ENCODE measurements around the gene PRL. TPM values are rescaled to one million over a fixed set of nuclear protein-coding genes. Genes with fewer than 3 reads are reported as not detected.

Gene PRL
- total RNA-seq, 1 experiment from 2014 or later: not detected

DNA sequence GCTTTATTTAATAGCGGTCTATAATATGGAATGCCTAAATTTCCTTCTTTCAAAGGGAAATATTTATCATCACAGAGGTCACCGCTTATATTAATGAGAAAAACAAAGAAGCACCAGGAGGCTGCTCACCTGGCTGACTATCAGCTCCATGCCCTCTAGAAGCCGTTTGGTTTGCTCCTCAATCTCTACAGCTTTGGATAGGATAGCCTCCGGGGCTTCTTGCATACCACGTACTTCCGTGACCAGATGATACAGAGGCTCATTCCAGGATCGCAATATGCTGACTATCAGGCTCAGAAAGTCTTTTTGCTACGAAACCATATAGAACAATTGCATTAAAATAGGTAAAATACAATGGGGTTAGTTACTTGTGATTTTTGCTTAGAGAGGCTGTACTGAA is 6.8 kb downstream of the PRL start:
- TF ChIP-seq, protein P1, sequence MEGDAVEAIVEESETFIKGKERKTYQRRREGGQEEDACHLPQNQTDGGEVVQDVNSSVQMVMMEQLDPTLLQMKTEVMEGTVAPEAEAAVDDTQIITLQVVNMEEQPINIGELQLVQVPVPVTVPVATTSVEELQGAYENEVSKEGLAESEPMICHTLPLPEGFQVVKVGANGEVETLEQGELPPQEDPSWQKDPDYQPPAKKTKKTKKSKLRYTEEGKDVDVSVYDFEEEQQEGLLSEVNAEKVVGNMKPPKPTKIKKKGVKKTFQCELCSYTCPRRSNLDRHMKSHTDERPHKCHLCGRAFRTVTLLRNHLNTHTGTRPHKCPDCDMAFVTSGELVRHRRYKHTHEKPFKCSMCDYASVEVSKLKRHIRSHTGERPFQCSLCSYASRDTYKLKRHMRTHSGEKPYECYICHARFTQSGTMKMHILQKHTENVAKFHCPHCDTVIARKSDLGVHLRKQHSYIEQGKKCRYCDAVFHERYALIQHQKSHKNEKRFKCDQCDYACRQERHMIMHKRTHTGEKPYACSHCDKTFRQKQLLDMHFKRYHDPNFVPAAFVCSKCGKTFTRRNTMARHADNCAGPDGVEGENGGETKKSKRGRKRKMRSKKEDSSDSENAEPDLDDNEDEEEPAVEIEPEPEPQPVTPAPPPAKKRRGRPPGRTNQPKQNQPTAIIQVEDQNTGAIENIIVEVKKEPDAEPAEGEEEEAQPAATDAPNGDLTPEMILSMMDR (IDR thresholded peaks at IDR 0.05; ENCODE audit: insufficient read depth in 1 of 2, low read depth in 1 of 2, low read length in 1 of 2, severe bottlenecking in 1 of 2, unreplicated experiment in 1 of 2): no peak
- no peaks in the 10 kb centered on the region for H3K4me1 ChIP-seq
- no peak for DNase-seq
- no peaks in the 10 kb centered on the region for H3K27me3 ChIP-seq (replicated peaks; ENCODE audit: control insufficient read depth, insufficient read depth, low read length)
- no TSS peak for BruUV-seq (replicated peaks)
- H3K4me3 ChIP-seq (ENCODE audit: low read depth, low read length): no peak overlapping the region
- Mint-ChIP-seq H3K4me3 (ENCODE audit: unreplicated experiment) (no peak overlapping the region), H3K9me3 (ENCODE audit: unreplicated experiment) (peaks cover 8% of the 10 kb centered on the region), H3K36me3 (ENCODE audit: insufficient read depth, unreplicated experiment) (no peaks in the 10 kb centered on the region), H3K27ac (ENCODE audit: unreplicated experiment) (no peak overlapping the region), H3K4me1 (ENCODE audit: low read depth, unreplicated experiment) (no peaks in the 10 kb centered on the region), H3K27me3 (ENCODE audit: insufficient read depth, unreplicated experiment) (peaks cover 5% of the 10 kb centered on the region)
- ChIA-PET CTCF (no interaction called here), POLR2A (no interaction called here)
- intact Hi-C loops (cut with micrococcal nuclease; ENCODE audit: unreplicated experiment): no loop called here
- H3K9me3 ChIP-seq: no peaks in the 10 kb centered on the region
- no peaks in the 10 kb centered on the region for H3K36me3 ChIP-seq (ENCODE audit: control insufficient read depth, insufficient read depth, low read length)

DNA sequence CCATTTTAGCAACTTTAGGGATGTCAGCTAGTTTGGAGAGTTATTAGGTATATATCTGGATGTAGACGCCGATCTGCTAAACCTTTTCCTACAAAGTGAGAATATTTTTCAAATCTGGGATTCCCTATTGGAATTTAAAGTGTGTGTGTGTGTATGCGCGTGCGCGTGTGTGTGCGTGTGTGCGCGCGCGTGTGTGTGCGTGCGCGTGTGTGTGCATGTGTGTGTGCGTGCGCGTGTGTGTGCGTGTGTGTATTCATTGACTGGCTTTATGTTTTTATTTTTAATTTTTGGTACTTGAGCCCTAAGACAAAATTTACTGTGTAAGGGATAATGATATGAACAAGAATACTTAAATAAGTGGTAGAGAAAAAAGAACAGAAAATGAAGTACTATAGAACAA is 8.1 kb downstream of the PRL start:
- H3K9me3 ChIP-seq: no peaks in the 10 kb centered on the region
- intact Hi-C loops (cut with micrococcal nuclease; ENCODE audit: unreplicated experiment): no loop called here

GRCh38 chr6:22284666-22285065 is 12.2 kb downstream of the PRL start:
- H3K9me3 Mint-ChIP-seq (ENCODE audit: unreplicated experiment): no peaks in the 10 kb centered on the region
- Histone ChIP-seq H3K27me3 (replicated peaks; ENCODE audit: control insufficient read depth, insufficient read depth, low read length) (no peaks in the 10 kb centered on the region), H3K9me3 (no peaks in the 10 kb centered on the region), H3K4me3 (ENCODE audit: low read depth, low read length) (no peak overlapping the region), H3K36me3 (ENCODE audit: control insufficient read depth, insufficient read depth, low read length) (no peaks in the 10 kb centered on the region), H3K4me1 (no peaks in the 10 kb centered on the region)
- intact Hi-C loops (cut with micrococcal nuclease; ENCODE audit: unreplicated experiment): no loop called here
- TF ChIP-seq, protein P1 (IDR thresholded peaks at IDR 0.05; ENCODE audit: insufficient read depth in 1 of 2, low read depth in 1 of 2, low read length in 1 of 2, severe bottlenecking in 1 of 2, unreplicated experiment in 1 of 2): no peak
- no TSS peak for BruUV-seq (replicated peaks)
- no peak overlapping the region for H3K4me3 Mint-ChIP-seq (ENCODE audit: unreplicated experiment)
- ChIA-PET CTCF (no interaction called here), POLR2A (no interaction called here)
- H3K27me3 Mint-ChIP-seq (ENCODE audit: insufficient read depth, unreplicated experiment): no peaks in the 10 kb centered on the region
- H3K4me1 Mint-ChIP-seq (ENCODE audit: low read depth, unreplicated experiment): no peaks in the 10 kb centered on the region
- DNase-seq: no peak
- H3K27ac Mint-ChIP-seq (ENCODE audit: unreplicated experiment): no peak overlapping the region
- no peaks in the 10 kb centered on the region for H3K36me3 Mint-ChIP-seq (ENCODE audit: insufficient read depth, unreplicated experiment)

More for the DNA sequence above, 8.1 kb downstream of the PRL start:
- CTCF ChIA-PET: no interaction called here
- H3K4me1 ChIP-seq: no peaks in the 10 kb centered on the region
- Mint-ChIP-seq H3K4me3 (ENCODE audit: unreplicated experiment) (no peak overlapping the region), H3K27me3 (ENCODE audit: insufficient read depth, unreplicated experiment) (peaks cover 5% of the 10 kb centered on the region), H3K4me1 (ENCODE audit: low read depth, unreplicated experiment) (no peaks in the 10 kb centered on the region), H3K27ac (ENCODE audit: unreplicated experiment) (no peak overlapping the region), H3K9me3 (ENCODE audit: unreplicated experiment) (peaks cover 8% of the 10 kb centered on the region), H3K36me3 (ENCODE audit: insufficient read depth, unreplicated experiment) (no peaks in the 10 kb centered on the region)
- no peak for DNase-seq
- POLR2A ChIA-PET: no interaction called here
- H3K4me3 ChIP-seq (ENCODE audit: low read depth, low read length): no peak overlapping the region
- TF ChIP-seq, protein P1 (IDR thresholded peaks at IDR 0.05; ENCODE audit: insufficient read depth in 1 of 2, low read depth in 1 of 2, low read length in 1 of 2, severe bottlenecking in 1 of 2, unreplicated experiment in 1 of 2): no peak
- no TSS peak for BruUV-seq (replicated peaks)
- H3K36me3 ChIP-seq (ENCODE audit: control insufficient read depth, insufficient read depth, low read length): no peaks in the 10 kb centered on the region
- H3K27me3 ChIP-seq (replicated peaks; ENCODE audit: control insufficient read depth, insufficient read depth, low read length): no peaks in the 10 kb centered on the region
